ENCODE measurements around the gene TMEM169.

The TMEM169 gene

GRCh38 chr2:216104691-216105090 is 23.0 kb downstream of the TMEM169 start:
- no peak for DNase-seq (ENCODE audit: low read depth in 2 of 2)

- no peak for DNase-seq (ENCODE audit: low read depth in 2 of 2)
Measured at GRCh38 chr2:216107320-216107719, 25.6 kb downstream of the TMEM169 start.

- no peak for DNase-seq (ENCODE audit: low read depth in 2 of 2)
Measured at GRCh38 chr2:216107760-216108159, 26.0 kb downstream of the TMEM169 start.

- DNase-seq (ENCODE audit: low read depth in 2 of 2), result no peak
Measured at GRCh38 chr2:216108310-216108966, 26.7 kb downstream of the TMEM169 start.

GRCh38 chr2:216108967-216109921 is 27.5 kb downstream of the TMEM169 start, which contains the start of gene XRCC5:
XRCC5 (plus strand) TSS chr2:216109348; CDS start chr2:216109437, 89 bp downstream.
- peak; percentile 95 to 99 for DNase-seq (ENCODE audit: low read depth in 2 of 2)

- no peak for DNase-seq (ENCODE audit: low read depth in 2 of 2)
Measured at GRCh38 chr2:216109962-216110614, 28.4 kb downstream of the TMEM169 start.

- DNase-seq (ENCODE audit: low read depth in 2 of 2), result no peak
Measured at GRCh38 chr2:216110620-216111019, 28.9 kb downstream of the TMEM169 start.

GRCh38 chr2:216111122-216111521 is 29.4 kb downstream of the TMEM169 start:
- DNase-seq (ENCODE audit: low read depth in 2 of 2), result no peak

GRCh38 chr2:216112926-216113325 is 31.2 kb downstream of the TMEM169 start:
- no peak for DNase-seq (ENCODE audit: low read depth in 2 of 2)

GRCh38 chr2:216113572-216113971 is 31.9 kb downstream of the TMEM169 start:
- DNase-seq (ENCODE audit: low read depth in 2 of 2), result no peak

- DNase-seq (ENCODE audit: low read depth in 2 of 2), result no peak
Measured at GRCh38 chr2:216114382-216114713, 32.6 kb downstream of the TMEM169 start.

GRCh38 chr2:216114714-216115531 is 33.2 kb downstream of the TMEM169 start:
- DNase-seq (ENCODE audit: low read depth in 2 of 2), result peak; percentile 88 to 97

GRCh38 chr2:216116418-216116817 is 34.7 kb downstream of the TMEM169 start:
- DNase-seq (ENCODE audit: low read depth in 2 of 2), result no peak

GRCh38 chr2:216117561-216118340 is 36.0 kb downstream of the TMEM169 start:
- no peak for DNase-seq (ENCODE audit: low read depth in 2 of 2)

GRCh38 chr2:216118474-216118873 is 36.8 kb downstream of the TMEM169 start:
- DNase-seq (ENCODE audit: low read depth in 2 of 2), result no peak

- DNase-seq (ENCODE audit: low read depth in 2 of 2), result no peak
Measured at GRCh38 chr2:216119146-216119545, 37.4 kb downstream of the TMEM169 start.

GRCh38 chr2:216119986-216120385 is 38.3 kb downstream of the TMEM169 start:
- no peak for DNase-seq (ENCODE audit: low read depth in 2 of 2)

GRCh38 chr2:216121255-216121654 is 39.5 kb downstream of the TMEM169 start:
- no peak for DNase-seq (ENCODE audit: low read depth in 2 of 2)

- DNase-seq (ENCODE audit: low read depth in 2 of 2), result no peak
Measured at GRCh38 chr2:216126943-216127342, 45.2 kb downstream of the TMEM169 start.

- no peak for DNase-seq (ENCODE audit: low read depth in 2 of 2)
Measured at GRCh38 chr2:216130346-216130971, 48.7 kb downstream of the TMEM169 start.
